Liver (tissue), 3 donors: ENCODE results near the gene NCOA6.

Experiments
- ATF3 ChIP-seq: IDR thresholded peaks from 2 replicates; pipeline ENCODE4 v1.6.1; 2016; ENCODE audit warnings: antibody characterized with exemption
- CTCF ChIP-seq: fragments of 150-350 bp; IDR thresholded peaks from 2 replicates; pipeline ENCODE4 v1.5.1; 2017; ENCODE audit warnings: improper control_type of control experiment, low read depth, low read length; ENCODE audit not compliant: missing input control
- EGR1 ChIP-seq, 2 donors: IDR thresholded peaks; 2 replicates each; pipeline ENCODE4 v1.6.1; 2016 to 2018; ENCODE audit warnings: antibody characterized with exemption in 2 of 2, low read depth in 2 of 2
- GABPA ChIP-seq, 2 donors: IDR thresholded peaks in 1 of 2; conservative IDR thresholded peaks in 1 of 2; 2 replicates each; pipeline ENCODE4 v1.6.1; 2016; ENCODE audit warnings: antibody characterized with exemption in 2 of 2, mild to moderate bottlenecking in 1 of 2, moderate library complexity in 1 of 2
- JUND ChIP-seq, 2 donors: IDR thresholded peaks; 2 replicates each; pipeline ENCODE4 v1.6.1; 2016; ENCODE audit warnings: antibody characterized with exemption in 2 of 2
- RXRA ChIP-seq, 2 donors: IDR thresholded peaks; 2 replicates each; pipeline ENCODE4 v1.6.1; 2017 to 2018; ENCODE audit warnings: antibody characterized with exemption in 2 of 2, mild to moderate bottlenecking in 1 of 2
- SP1 ChIP-seq: IDR thresholded peaks from 2 replicates; pipeline ENCODE4 v1.6.1; 2018; ENCODE audit warnings: antibody characterized with exemption, mild to moderate bottlenecking
- TAF1 ChIP-seq: conservative IDR thresholded peaks from 2 replicates; pipeline ENCODE4 v1.6.1; 2016; ENCODE audit warnings: antibody characterized with exemption, mild to moderate bottlenecking
- YY1 ChIP-seq: IDR thresholded peaks from 2 replicates; pipeline ENCODE4 v1.6.1; 2016; ENCODE audit warnings: antibody characterized with exemption, mild to moderate bottlenecking
- ZBTB33 ChIP-seq: IDR thresholded peaks from 2 replicates; pipeline ENCODE4 v1.6.1; 2016; ENCODE audit warnings: antibody characterized with exemption
- donor health status: healthy.
- donor health status: healthy.

- no peak for TF ChIP-seq TAF1
- no peak for TF ChIP-seq CTCF
- TF ChIP-seq EGR1 (IDR thresholded peaks at IDR 0.05; ENCODE audit: low read depth in 2 of 2) = no peak
- TF ChIP-seq ATF3 = no peak
- TF ChIP-seq SP1 = no peak
- no peak for TF ChIP-seq JUND (IDR thresholded peaks at IDR 0.05)
- TF ChIP-seq YY1 = no peak
- TF ChIP-seq GABPA (IDR thresholded peaks at IDR 0.05 in 1 of 2, conservative IDR thresholded peaks at IDR 0.05 in 1 of 2) = no peak
- TF ChIP-seq RXRA (IDR thresholded peaks at IDR 0.05) = no peak
- TF ChIP-seq ZBTB33 = no peak
Measured at GRCh38 chr20:34773726-34774125, 51.7 kb downstream of the NCOA6 start.
